ENCODE results near the gene STX16.

The STX16 gene

DNA sequence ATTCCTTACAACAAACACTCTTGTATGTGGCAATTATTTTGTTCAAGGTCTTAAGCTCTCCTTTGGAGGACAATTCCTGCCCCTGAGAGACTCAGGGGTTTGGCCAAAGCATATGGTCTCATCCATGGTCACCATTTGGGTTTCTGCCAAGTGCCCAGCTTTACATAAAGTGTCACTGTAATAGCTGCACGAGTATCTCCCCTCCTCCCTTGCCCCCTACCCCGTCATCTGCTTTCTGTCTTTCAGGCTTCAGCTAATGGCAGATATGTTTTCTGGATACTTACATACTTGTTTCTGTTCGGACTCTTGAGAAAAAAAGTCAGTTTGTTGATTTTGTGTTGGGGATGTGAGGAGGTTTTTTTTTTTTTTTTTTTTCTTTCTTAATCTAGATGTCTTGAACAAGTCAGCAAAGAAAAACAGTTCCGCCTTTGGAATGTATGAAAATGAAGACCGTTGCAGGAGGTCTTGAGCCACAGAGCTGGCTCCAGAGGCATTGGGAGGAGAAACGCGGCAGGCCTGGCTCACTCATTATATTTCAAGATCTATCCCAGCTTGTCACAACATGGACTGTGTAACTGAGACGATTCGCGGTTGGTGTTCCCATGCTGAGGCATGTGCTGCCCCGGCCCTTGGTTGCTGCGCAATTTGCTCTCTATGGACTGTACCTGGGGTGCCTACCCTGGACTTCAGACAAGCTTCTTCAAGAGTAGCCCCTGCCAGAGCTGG is 32.6 kb upstream of the STX16 start:
- peak; percentile 88 for DNase-seq (ENCODE audit: low read depth)

DNA sequence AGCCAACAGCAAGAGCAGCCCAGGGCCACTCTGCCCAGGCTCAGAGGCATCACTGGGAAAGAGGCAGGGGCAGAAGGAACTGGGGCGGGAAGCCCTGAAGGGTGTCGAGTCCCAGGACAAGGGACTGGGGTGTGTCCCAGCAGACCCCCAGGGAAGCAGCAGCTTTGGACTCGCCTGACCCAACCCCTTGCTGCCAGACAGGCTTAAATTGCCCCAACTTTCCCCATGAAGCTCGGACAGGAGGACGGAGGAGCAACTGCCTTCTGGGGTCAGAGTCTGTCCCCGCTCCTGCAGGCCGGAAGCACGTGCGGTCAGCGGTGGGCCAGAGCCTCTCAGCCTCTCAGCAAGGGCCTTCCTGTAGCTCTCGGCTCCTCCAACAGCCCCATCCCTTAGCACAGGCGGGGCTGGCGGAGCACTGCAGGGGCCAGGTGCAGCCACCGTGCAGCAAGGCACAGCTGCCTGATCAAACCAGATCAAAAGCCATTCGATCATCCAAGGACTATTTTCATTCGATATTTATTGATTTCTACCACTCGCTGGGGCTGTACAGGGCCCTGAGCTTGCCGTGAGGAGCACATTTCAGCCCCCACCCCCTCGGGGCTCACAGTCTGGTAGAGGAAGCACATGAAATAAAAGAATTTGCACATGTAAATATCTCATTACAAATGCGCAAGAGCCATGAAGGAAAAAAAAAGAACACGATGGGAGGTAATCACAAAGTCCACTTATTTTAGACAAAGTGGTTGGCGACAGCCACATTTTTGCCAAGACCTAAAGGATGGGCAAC is 31.8 kb upstream of the STX16 start:
- DNase-seq (ENCODE audit: low read depth) = no peak

DNA sequence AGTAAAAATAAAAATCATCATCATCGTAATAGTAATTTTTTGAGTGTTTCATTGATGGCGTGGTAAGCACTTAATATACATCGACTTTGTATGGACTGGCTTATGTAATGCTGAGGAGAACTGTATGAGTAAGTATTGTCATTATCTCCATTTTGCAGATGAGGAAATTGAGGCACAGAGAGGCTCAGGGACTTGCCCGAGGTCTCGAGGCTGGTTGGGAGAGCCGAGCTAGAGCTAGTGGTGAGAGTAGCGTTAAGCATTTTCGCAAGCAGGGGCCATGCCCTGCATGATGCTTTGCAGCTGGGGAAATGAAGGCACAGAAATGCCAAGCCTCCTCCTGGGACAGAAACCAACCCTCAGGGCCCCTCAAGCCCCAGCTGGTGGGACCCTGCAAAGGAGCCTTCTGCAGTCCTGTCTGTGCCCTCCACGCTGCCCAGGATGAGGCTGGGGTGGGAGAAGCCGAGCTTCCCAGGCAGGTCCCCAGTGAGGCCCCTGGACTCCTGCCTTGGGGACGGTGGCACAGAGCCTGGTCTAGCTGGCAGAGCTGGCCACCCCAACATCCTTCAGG is 31.1 kb upstream of the STX16 start:
- no peak for DNase-seq (ENCODE audit: low read depth)

DNA sequence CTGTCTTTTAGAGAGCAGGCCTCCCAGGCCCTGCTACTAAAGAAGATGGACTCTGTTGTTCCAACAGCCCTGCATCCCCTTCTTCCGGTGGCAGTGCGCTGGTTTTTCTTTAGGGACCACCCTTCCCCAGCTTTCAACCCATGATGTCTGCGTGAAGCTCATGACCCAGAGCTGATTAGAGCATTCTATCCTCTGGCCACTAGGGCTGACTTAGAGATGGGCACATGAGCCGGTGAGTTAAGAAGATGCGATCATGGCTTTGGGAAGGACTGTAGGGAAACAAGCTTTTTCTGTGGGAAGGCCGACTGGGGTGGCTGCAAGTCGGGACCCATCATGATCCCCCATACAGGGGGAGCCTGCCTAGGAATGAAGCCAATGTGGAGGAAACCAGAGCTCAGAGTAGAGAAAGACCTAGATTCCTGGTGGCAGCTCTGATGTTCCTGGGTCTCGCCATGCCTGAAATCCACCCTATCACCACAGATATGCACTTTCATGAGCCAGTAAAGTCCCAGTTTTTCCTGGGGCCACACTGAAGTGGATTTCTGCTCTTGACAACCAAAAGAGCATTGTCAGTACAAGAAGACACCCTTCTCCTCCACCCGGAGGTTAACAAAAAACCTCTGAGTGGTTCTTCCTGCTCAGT is 29.1 kb upstream of the STX16 start:
- DNase-seq (ENCODE audit: low read depth) = no peak

DNA sequence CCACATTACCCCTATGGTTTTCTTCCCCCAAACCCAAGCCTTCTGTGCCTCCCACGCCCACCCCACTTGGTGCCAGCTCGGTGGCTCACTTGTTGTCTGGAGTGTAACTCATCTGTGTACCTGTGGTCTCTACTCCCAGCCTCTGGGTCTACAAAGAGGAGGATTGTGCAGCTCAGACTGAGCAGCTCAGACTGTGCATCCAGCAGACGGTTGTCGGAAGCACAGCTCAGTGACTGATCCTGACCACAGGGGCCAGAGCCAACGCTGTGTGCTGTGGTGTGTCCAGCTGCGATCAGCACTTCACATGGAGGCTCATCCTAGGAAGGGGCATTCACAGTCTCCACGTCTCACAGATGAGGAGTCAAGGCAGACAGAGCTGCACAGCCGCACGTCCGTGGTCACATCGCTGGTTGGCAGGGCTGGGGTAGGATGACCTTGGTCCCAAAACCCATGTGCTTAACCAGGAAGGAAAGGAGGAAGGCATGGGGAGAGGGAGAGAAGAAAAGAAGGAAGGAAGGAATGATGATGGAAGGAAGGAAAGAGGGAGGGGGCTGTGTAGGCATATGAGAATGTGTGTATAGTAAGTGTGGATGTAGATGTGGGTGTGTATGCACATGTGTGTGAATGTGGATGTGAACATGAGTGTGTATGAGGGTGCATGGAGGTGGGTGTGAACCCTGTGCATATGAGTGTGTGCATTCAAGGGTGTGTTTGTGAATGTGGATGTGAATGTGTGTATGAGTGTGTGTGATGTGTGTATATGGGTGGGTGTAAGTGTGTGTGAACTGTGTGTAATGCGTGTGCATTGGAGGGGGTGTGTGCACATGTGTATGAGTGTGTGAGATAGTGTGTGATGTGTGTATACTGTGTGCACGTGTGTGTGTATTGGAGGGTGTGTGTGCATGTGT is 28.2 kb upstream of the STX16 start:
- peak; percentile 46 for DNase-seq (ENCODE audit: low read depth)

DNA sequence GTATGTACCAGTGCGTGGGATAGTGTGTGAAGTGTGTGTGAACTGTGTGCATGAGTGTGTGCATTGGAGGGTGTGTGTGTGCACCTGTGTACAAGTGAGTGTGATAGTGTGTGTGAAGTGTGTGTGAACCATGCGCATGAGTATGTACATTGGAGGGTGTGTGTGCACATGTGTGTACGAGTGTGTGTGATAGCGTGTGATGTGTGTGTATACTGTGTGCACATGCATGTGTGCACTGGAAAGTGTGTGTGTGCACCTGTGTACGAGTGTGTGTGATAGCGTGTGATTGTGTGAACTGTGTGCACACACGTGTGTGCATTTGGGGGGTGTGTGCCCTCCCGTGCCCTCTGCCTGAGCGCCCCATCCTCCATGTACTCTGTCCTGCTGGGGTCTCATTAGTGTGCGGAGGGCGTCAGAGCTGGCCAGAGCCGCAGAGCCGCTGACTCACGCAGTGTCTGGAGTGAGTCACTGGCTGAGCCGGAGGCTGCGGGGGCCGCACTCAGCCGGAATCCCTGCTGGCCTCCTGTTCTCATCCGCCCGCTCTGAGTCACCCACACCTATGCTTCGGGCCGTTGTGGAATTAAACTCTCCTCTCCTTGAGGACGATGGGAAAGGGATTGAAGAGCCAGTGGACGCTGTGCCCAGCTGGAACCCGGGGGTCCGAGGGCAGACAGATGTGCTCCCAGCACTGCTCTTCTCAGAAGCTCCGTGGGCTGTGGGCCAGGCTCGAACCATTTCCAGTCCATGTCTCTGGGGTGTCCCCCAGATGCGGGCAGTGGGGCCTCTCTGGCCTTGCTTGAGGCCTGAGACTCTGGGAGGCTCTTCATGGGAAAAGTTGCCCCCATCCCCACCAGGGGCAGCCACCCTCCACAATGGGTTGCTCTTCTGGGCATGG is 27.3 kb upstream of the STX16 start:
- DNase-seq (ENCODE audit: low read depth) = peak; percentile 83

DNA sequence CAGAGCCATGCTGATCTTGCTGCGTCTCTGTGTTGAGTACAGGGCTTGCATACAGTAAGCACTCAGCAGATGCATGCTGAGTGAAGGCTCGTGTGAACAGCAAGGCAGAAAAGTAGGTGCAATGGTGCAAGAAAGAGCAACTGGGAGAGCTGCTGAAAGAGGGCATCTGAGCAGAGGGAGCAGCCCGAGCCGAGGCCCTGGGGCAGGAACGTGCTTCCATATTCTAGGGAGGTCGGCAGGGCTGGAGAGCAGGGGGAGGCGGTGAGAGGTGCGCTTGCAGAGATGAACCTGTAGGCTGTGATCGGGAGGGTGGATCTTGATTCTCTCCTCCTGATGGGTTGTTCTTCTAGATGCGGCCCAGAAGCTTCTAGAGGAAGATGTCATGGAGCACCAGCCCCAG is 26.4 kb upstream of the STX16 start:
- DNase-seq (ENCODE audit: low read depth) = no peak

DNA sequence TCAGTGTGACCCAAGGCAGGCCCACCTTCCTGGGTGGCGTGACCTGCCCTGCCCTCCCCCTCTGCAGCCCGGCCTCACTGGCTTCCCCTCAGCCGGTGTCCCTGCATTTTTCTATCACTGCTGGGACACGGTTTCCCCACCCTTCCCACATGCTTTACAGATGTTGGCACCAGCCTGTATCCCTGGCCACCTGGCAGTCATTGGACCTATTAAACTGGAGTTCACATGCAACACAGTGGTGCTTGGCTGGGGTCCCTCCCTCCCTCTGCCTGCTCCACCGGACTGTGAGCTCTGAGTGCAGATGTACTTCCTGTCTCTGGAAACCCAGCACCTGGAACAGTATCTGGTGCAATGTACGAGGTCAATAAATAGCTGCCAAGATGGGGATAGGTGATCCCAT is 25.5 kb upstream of the STX16 start:
- DNase-seq (ENCODE audit: low read depth) = no peak

DNA sequence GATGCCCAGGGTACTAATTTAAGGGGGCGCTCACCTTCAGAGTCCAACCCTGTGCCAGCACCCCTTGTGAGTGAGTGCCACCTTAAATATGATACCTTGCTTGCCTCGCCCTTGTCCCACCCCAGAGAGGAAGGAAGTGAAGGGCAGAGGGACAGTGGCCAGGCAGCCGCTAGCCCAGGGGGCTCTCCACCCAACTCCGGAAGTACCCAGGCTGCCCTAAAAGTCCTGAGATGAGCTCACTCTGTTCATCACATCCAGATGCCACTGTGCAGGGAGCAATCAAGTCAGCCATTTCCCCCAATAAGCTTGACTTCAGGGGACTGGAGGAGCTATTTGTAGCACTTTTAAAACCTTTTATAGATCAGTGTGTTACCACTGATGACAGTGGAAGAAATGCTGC is 25.0 kb upstream of the STX16 start:
- no peak for DNase-seq (ENCODE audit: low read depth)

DNA sequence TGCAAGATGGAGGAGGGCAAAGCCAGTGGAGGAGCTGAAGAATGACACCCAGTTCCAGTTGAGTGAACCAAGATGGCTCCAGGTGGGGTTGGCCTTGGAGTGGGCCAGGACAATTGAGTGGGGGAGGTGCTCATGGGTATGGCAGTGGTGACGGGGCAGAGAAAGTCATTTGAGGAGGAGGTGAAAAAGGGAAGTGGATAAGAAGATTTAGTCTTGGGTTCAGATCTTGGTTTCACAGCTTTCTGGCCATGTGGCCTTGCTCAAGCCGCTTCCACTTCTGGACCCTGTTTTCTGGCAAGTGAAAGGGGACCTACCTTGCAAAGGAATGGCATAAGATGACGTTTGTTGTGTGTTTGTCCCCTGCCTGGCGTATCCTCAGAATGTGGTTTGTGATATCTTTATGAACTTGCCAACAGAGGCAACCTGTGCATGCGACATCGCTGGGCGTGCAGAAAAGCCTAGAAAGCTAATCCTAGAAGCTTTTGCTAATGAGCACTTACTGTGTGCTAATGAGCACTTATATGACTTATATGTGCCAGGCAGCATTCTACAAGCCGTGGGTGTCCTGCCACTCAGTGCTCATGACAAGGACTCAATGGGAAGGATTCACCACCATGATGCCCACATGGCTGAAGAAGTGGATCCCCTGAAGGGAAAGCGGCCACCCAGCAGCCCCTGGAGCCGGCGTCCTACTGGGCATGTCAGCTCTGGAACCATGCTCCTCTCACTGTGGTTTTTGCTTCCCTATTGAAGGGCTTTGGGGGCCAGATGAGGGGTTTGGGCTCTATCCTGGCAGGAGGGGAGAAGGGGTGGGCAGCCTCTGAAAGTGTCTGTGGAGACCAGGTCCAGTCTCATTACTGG is 23.6 kb upstream of the STX16 start:
- no peak for DNase-seq (ENCODE audit: low read depth)

DNA sequence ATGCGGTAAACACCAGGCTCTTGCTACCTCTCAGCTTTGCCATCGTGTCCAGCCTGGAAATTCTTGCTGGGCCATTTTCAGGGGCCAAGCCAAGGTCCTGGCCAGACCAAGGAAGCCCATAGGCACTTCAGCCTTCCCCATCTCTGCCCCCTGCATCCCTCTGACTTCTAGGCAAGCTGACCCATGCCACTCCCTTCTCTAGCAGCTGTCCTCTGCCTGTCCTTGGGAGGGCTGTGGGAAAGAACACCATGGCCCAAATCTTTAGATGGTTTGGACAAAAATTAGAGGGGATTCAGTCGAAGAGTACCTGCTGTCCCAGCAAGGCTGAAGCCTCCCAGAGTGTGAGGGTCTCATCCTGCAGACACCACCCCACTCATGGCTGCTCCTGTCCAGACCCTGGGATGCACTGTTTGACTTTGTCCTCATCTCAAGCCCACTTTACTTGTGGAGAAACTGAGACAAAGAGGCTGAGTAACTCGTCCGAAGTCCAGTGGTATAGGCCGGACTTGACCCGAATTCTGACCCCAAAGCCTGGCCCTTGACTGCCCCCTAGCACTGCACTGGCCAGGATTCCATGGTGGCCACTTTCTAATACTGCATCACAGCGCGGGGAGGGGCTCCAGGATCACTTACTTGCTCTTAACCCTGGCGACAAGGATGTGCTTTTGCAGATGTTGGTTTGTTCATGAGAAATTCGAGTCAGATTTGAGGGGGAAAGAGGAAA is 22.4 kb upstream of the STX16 start:
- no peak for DNase-seq (ENCODE audit: low read depth)

DNA sequence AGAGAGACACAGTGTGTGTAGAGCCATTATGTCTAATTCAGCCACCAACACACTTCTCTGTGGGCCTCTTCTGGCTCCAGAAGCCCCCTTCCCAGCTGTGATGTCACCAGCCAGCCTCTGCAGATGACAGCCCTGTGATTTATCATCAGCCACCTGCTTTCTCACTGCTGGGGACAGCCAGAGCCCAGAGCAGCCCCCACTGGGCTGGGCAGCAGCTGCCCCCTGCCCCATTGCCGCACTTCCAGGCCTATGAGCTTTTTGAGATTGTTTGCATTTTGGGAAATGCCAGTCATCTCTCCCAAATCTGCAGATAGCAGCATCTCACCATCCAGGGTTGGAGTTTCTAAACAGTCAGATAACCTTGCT is 21.9 kb upstream of the STX16 start:
- no peak for DNase-seq (ENCODE audit: low read depth)

DNA sequence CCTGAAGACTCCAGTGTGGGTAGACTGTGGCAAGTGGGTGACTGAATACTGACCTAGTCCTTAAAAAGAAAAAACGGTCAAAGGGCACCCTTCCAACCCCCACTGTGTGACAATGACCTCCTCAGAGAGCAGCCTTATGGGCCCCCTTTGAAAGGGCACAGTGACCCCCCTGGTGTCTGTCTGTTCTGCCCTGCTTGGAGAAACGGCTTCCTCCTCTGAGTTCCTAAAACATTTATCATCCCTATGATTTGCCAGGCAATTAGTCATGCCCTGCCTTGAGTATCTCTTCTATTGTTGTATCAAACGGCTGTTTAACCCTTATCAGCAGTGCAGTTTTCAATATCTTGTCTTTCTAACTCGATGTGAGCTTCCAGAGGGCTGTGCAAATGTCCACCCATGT is 21.0 kb upstream of the STX16 start:
- DNase-seq (ENCODE audit: low read depth) = no peak

DNA sequence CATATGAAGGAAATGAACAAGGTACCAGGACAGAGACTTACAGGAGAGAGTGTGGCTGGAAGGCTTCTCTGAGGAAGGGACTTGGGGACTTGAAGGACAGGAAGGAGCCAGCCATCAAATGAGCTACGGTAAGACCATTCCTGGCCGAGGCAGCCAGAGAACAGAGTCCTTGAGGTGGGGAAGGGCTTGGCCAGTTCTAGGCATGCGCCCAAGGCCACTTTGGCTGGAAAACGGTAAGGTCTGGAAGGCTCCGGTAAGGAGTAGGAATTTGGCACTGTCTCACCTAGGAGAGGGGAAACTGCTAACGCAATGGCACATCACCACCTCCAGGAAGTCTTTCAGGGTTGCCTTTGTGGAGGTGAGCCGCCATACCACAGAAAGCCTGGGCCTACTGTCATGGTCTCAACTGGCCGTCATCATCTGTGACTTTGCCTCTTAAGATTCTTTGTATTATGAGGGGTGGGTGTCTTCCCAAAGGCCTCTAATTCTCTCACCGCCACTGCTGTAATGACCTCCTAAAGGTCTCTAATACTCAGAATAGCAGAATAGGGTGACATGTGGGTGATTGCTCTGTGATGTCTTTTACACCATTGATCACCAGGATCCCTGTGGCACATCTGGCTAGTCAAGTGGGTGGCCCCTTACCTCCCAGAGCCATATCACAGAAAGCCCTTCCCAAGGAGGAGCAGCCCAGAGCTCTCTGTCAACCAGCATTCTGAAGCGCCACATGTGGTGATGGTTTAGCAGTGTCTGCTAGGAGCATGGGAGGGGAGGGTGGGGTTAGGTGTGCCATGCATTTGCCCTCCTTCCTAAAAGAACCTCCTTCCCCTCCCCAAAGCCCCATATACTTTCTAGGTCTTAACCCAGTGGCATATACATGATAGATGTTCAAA is 17.7 kb upstream of the STX16 start:
- DNase-seq (ENCODE audit: low read depth) = no peak

DNA sequence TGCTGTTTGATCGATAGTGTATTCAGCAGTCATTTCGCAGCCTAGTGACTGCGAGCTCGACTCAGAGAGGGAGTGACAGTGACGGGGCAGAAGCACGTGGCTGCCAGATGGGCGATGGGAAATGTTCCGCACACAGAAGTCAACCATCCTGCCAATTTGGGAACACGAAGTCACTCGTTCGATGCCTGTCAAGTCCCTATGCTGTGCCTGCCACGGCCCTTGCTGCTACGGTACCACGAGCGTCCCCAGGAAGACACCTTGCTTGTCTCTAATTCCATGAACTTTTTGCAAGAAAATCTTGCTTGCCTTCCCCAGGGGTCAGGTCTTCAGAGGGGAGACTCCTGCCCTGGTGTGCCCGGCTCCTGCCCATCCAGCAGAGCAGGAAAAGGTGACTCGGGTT is 17.0 kb upstream of the STX16 start:
- DNase-seq (ENCODE audit: low read depth) = no peak

DNA sequence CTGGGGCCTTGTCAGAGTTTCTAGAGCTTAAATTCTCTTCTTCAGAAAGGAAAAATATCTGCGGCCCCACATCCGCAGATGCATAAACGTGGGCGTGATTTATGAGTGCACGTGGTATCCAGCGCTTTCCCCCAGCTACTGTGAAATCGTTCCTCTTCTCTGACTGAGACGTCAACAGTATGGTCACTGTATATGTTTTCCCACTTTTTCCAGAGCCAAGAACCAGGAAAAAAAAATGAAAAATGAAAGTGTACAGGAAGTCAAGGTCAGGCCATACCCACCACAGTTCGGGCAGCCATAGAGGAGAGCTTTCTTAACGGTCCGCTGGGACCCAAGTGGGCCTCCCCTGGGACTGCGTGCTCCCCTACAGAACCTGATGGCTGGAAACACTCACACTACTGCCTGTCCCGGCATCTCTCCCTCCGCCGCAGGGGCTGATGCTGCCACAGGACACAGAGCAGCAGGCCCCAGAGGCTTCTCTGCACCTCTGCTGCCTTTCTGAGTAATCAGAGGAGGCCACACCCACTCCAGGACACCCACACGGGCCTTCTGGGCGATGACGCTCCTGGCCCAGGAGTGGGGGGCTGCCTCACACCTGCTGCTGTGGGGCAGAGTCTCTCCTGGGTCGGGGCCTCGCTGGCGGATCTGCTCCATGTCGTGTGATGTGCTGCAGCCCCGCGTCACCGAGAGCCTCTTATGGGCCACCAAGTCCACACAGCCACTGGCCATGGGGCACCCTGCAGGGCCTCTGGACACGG is 16.4 kb upstream of the STX16 start:
- DNase-seq (ENCODE audit: low read depth) = no peak

DNA sequence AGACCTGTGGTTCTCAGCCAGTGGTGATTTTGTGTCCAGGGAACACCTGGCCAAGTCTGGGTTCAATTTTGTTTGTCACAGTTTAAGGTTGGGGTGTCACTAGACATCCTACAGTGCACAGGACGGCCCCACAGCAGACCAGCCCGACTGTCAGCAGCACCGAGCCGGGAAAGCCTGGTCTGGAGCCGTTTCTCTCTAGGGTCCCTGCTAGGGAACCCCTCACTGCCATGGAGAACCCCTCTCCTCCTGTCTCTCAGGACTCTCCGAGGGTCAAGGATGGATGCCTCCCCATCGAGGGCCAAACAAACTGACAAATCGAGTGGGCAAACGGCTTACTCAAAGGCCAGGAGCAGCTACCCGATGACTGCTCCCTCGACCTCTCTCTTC is 15.8 kb upstream of the STX16 start:
- no peak for DNase-seq (ENCODE audit: low read depth)
